Measurements from ENCODE around the gene CELA1.

The CELA1 gene

GRCh38 chr12:51285843-51286242, 60.6 kb downstream of the CELA1 start:
- peaks cover 14% of the 10 kb centered on the region for H3K27me3 Mint-ChIP-seq (ENCODE audit: low read depth, poor library complexity)
- no peak overlapping the region for H3K27ac Mint-ChIP-seq

GRCh38 chr12:51281202-51281924, 65.1 kb downstream of the CELA1 start:
- Mint-ChIP-seq H3K4me3 (no peak overlapping the region), H3K27ac (no peak overlapping the region), H3K4me1 (no peaks in the 10 kb centered on the region), H3K36me3 (ENCODE audit: low read depth) (no peaks in the 10 kb centered on the region), H3K9me3 (no peaks in the 10 kb centered on the region), H3K27me3 (ENCODE audit: low read depth, poor library complexity) (peaks cover 18% of the 10 kb centered on the region)
- no peak for DNase-seq
- TF ChIP-seq CTCF (IDR thresholded peaks at IDR 0.05) = no peak

More at GRCh38 chr12:51285843-51286242, 60.6 kb downstream of the CELA1 start:
- Mint-ChIP-seq H3K36me3 (ENCODE audit: low read depth) (no peaks in the 10 kb centered on the region), H3K4me3 (no peak overlapping the region), H3K9me3 (no peaks in the 10 kb centered on the region), H3K4me1 (no peaks in the 10 kb centered on the region)
- no peak for TF ChIP-seq CTCF (IDR thresholded peaks at IDR 0.05)
- no peak for DNase-seq

Data from nephron progenitor cell (in vitro differentiated cells).